NCI-H1694 (cell line): Measurements from ENCODE around the gene ADRA1B.

Experiments used
- DNase-seq: peaks from one replicate; lab custom pipeline; 2025; lab: John Stamatoyannopoulos, UW

Gene ADRA1B

GRCh38 chr5:159915904-159916840 lies at the start of gene ADRA1B:
Gene ADRA1B (plus strand): TSS chr5:159916482. CDS start chr5:159916906, 424 bp downstream.
- DNase-seq, result peak; percentile 15

- no peak for DNase-seq
These were observed 42.6 kb upstream of the ADRA1B start for GRCh38 chr5:159873680-159874079.

- no peak for DNase-seq
These were observed 42.0 kb upstream of the ADRA1B start for GRCh38 chr5:159874263-159874662.

GRCh38 chr5:159877016-159877415 lies 39.3 kb upstream of the ADRA1B start:
- DNase-seq, result no peak

- DNase-seq, result no peak
These were observed 38.3 kb upstream of the ADRA1B start for GRCh38 chr5:159877894-159878448.

- DNase-seq, result peak; percentile 53
These were observed 37.3 kb upstream of the ADRA1B start for GRCh38 chr5:159878988-159879471.

GRCh38 chr5:159880676-159881075 lies 35.6 kb upstream of the ADRA1B start:
- DNase-seq, result no peak

- DNase-seq, result no peak
These were observed 34.3 kb upstream of the ADRA1B start for GRCh38 chr5:159881967-159882366.

- no peak for DNase-seq
These were observed 32.7 kb upstream of the ADRA1B start for GRCh38 chr5:159883522-159883950.

GRCh38 chr5:159884917-159885620 lies 31.2 kb upstream of the ADRA1B start:
- DNase-seq, result no peak

- DNase-seq, result no peak
These were observed 30.0 kb upstream of the ADRA1B start for GRCh38 chr5:159886296-159886695.

GRCh38 chr5:159887050-159887449 lies 29.2 kb upstream of the ADRA1B start:
- no peak for DNase-seq

GRCh38 chr5:159888860-159889259 lies 27.4 kb upstream of the ADRA1B start:
- no peak for DNase-seq

GRCh38 chr5:159890141-159890540 lies 26.1 kb upstream of the ADRA1B start:
- no peak for DNase-seq

- DNase-seq, result no peak
These were observed 24.9 kb upstream of the ADRA1B start for GRCh38 chr5:159891371-159891770.

- DNase-seq, result no peak
These were observed 23.1 kb upstream of the ADRA1B start for GRCh38 chr5:159893040-159893695.

- DNase-seq, result no peak
These were observed 22.0 kb upstream of the ADRA1B start for GRCh38 chr5:159894149-159894720.

GRCh38 chr5:159897786-159898393 lies 18.4 kb upstream of the ADRA1B start:
- DNase-seq, result no peak

- DNase-seq, result no peak
These were observed 16.9 kb upstream of the ADRA1B start for GRCh38 chr5:159899067-159900049.

GRCh38 chr5:159901308-159901707 lies 15.0 kb upstream of the ADRA1B start:
- DNase-seq, result no peak
